SK-N-SH (cell line): Measurements from ENCODE around the gene UBE2I.

Experiments
- CHD2 ChIP-seq: fragments of 150-350 bp; IDR thresholded peaks from 2 replicates; pipeline ENCODE4 v1.6.1; 2018; ENCODE audit warnings: low read length; ENCODE audit not compliant: partially characterized antibody
- FOXM1 ChIP-seq: IDR thresholded peaks from 2 replicates; pipeline ENCODE4 v1.4.0; 2012; ENCODE audit warnings: low read depth, mild to moderate bottlenecking
- GATA2 ChIP-seq: sonication (generic); formaldehyde crosslinking; IDR thresholded peaks from 2 replicates; pipeline ENCODE4 v1.5.0; 2020; ENCODE audit warnings: mild to moderate bottlenecking, missing genetic modification reagents
- NFIC ChIP-seq: IDR thresholded peaks from 2 replicates; pipeline ENCODE4 v1.4.0; 2012; ENCODE audit warnings: borderline replicate concordance
- NRF1 ChIP-seq: IDR thresholded peaks from 2 replicates; pipeline ENCODE4 v1.6.1; 2012; ENCODE audit warnings: low read depth, mild to moderate bottlenecking, low read length
- POLR2AphosphoS5 ChIP-seq: IDR thresholded peaks from 2 replicates; pipeline ENCODE4 v1.6.1; 2012; ENCODE audit warnings: low read depth, low read length
- TAF1 ChIP-seq: IDR thresholded peaks from 2 replicates; pipeline ENCODE4 v1.6.1; 2012; ENCODE audit warnings: low read depth, mild to moderate bottlenecking, low read length, moderate library complexity, borderline replicate concordance
- YY1 ChIP-seq: IDR thresholded peaks from 2 replicates; pipeline ENCODE4 v1.4.0; 2012; ENCODE audit warnings: low read depth, mild to moderate bottlenecking
- TF ChIP-seq, protein P1 (sequence below): IDR thresholded peaks from 2 replicates; pipeline ENCODE4 v1.4.0; 2012; ENCODE audit warnings: low read depth
- TF ChIP-seq, protein P2 (sequence below): fragments of 200-600 bp; sonication (generic); IDR thresholded peaks from 2 replicates; pipeline ENCODE4 v1.6.1; 2017; ENCODE audit warnings: antibody characterized with exemption, mild to moderate bottlenecking, moderate library complexity
- TF ChIP-seq, protein P3 (sequence below): fragments of 150-350 bp; IDR thresholded peaks from 2 replicates; pipeline ENCODE4 v1.6.1; 2017; ENCODE audit warnings: antibody characterized with exemption, low read length, low read depth, borderline replicate concordance
- TF ChIP-seq, protein P4 (sequence below): IDR thresholded peaks from 2 replicates; pipeline ENCODE4 v1.6.1; 2012; ENCODE audit warnings: mild to moderate bottlenecking, low read depth, low read length, moderate library complexity

DNA sequence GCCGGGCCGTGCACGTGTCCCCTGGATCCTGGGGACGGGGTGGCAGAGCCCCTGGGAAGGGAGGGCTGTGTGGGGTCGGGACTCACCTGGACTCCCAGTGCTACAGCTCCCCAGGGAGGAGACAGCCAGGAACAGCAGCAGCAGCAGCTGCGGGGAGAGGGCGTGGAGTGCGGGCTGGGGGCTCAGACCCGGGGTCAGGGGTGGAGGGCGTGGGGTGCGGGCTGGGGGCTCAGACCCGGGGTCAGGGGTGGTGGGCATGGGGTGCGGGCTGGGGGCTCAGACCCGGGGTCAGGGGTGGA, 32.9 kb upstream of the UBE2I start:
- TF ChIP-seq, protein P1, sequence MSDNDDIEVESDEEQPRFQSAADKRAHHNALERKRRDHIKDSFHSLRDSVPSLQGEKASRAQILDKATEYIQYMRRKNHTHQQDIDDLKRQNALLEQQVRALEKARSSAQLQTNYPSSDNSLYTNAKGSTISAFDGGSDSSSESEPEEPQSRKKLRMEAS: no peak
- TF ChIP-seq, protein P2, sequence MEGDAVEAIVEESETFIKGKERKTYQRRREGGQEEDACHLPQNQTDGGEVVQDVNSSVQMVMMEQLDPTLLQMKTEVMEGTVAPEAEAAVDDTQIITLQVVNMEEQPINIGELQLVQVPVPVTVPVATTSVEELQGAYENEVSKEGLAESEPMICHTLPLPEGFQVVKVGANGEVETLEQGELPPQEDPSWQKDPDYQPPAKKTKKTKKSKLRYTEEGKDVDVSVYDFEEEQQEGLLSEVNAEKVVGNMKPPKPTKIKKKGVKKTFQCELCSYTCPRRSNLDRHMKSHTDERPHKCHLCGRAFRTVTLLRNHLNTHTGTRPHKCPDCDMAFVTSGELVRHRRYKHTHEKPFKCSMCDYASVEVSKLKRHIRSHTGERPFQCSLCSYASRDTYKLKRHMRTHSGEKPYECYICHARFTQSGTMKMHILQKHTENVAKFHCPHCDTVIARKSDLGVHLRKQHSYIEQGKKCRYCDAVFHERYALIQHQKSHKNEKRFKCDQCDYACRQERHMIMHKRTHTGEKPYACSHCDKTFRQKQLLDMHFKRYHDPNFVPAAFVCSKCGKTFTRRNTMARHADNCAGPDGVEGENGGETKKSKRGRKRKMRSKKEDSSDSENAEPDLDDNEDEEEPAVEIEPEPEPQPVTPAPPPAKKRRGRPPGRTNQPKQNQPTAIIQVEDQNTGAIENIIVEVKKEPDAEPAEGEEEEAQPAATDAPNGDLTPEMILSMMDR: no peak
- no peak for TF ChIP-seq NFIC
- no peak for TF ChIP-seq CHD2
- no peak for TF ChIP-seq TAF1
- TF ChIP-seq POLR2AphosphoS5: no peak
- no peak for TF ChIP-seq GATA2 (CRISPR knock-in tag)
- TF ChIP-seq, protein P3, sequence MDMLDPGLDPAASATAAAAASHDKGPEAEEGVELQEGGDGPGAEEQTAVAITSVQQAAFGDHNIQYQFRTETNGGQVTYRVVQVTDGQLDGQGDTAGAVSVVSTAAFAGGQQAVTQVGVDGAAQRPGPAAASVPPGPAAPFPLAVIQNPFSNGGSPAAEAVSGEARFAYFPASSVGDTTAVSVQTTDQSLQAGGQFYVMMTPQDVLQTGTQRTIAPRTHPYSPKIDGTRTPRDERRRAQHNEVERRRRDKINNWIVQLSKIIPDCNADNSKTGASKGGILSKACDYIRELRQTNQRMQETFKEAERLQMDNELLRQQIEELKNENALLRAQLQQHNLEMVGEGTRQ: no peak
- no peak for TF ChIP-seq NRF1
- no peak for TF ChIP-seq FOXM1
- TF ChIP-seq, protein P4, sequence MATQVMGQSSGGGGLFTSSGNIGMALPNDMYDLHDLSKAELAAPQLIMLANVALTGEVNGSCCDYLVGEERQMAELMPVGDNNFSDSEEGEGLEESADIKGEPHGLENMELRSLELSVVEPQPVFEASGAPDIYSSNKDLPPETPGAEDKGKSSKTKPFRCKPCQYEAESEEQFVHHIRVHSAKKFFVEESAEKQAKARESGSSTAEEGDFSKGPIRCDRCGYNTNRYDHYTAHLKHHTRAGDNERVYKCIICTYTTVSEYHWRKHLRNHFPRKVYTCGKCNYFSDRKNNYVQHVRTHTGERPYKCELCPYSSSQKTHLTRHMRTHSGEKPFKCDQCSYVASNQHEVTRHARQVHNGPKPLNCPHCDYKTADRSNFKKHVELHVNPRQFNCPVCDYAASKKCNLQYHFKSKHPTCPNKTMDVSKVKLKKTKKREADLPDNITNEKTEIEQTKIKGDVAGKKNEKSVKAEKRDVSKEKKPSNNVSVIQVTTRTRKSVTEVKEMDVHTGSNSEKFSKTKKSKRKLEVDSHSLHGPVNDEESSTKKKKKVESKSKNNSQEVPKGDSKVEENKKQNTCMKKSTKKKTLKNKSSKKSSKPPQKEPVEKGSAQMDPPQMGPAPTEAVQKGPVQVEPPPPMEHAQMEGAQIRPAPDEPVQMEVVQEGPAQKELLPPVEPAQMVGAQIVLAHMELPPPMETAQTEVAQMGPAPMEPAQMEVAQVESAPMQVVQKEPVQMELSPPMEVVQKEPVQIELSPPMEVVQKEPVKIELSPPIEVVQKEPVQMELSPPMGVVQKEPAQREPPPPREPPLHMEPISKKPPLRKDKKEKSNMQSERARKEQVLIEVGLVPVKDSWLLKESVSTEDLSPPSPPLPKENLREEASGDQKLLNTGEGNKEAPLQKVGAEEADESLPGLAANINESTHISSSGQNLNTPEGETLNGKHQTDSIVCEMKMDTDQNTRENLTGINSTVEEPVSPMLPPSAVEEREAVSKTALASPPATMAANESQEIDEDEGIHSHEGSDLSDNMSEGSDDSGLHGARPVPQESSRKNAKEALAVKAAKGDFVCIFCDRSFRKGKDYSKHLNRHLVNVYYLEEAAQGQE: no peak
- TF ChIP-seq YY1: no peak
